ENCODE data around the gene ZMYND11.

Gene ZMYND11

DNA sequence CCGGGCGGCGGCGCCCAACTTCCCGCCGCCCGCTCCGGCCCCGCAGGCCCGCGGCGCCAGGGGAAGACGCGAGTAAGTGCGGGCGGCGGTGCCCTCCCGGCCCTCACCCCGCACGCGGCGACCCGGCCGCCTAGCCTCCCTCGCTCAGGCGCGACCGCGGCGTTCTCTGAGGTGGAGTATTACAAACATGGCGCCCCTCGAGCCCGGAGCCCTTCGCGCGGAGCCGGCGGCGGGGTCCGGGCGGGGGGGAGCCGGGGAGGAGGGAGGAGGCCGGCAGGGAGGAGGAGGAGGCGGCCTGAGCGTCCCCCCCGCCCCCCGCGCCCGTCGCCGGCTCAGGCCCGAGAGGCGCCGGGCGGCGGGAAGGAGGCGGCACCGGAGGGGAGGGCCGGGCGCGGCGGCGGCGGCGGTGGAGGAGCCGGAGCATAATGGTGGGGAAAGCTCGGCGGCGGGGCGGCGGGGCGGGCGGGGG lies at the start of gene ZMYND11:
ZMYND11 (plus strand) TSS at position 324 of the 469 bp plus-strand sequence. CDS start 44,558 bp downstream, outside the sequence.
- H3K4me3 ChIP-seq (ENCODE audit: low read depth, low read length), result peak within 1 kb of the TSS; percentile 52
- TF ChIP-seq, protein P1, sequence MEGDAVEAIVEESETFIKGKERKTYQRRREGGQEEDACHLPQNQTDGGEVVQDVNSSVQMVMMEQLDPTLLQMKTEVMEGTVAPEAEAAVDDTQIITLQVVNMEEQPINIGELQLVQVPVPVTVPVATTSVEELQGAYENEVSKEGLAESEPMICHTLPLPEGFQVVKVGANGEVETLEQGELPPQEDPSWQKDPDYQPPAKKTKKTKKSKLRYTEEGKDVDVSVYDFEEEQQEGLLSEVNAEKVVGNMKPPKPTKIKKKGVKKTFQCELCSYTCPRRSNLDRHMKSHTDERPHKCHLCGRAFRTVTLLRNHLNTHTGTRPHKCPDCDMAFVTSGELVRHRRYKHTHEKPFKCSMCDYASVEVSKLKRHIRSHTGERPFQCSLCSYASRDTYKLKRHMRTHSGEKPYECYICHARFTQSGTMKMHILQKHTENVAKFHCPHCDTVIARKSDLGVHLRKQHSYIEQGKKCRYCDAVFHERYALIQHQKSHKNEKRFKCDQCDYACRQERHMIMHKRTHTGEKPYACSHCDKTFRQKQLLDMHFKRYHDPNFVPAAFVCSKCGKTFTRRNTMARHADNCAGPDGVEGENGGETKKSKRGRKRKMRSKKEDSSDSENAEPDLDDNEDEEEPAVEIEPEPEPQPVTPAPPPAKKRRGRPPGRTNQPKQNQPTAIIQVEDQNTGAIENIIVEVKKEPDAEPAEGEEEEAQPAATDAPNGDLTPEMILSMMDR (IDR thresholded peaks at IDR 0.05; ENCODE audit: low read depth, low read length), result no peak
- in situ Hi-C loops (cut with HindIII; ENCODE audit: low sequenced_read_pairs), result no loop called here
- DNase-seq (ENCODE audit: low read depth, low spot score), result peak; percentile 71

DNA sequence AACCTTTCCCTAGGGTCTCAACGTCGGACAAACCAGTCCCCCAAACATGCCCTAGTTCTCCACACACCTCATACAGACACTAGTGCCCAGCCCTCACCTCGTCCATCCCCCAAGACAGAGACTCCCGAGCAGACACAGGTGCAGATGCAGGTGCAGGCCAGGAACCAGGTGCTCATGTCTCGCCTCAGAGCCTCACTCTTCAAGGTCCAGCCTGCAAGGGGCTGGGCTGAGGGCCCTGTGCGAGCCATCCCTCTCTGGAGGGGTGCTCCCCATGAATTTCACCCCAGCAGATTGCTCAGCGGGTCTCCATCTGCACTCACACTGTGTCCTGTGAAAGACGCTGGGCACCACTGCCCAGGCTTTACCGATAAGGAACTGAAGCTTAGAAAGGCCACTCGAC lies 49.2 kb upstream of the ZMYND11 start:
- TF ChIP-seq, protein P1 (IDR thresholded peaks at IDR 0.05; ENCODE audit: low read depth, low read length), result no peak
- DNase-seq (ENCODE audit: low read depth, low spot score), result no peak
- no peak overlapping the region for H3K4me3 ChIP-seq (ENCODE audit: low read depth, low read length)
- in situ Hi-C loops (cut with HindIII; ENCODE audit: low sequenced_read_pairs), result no loop called here

DNA sequence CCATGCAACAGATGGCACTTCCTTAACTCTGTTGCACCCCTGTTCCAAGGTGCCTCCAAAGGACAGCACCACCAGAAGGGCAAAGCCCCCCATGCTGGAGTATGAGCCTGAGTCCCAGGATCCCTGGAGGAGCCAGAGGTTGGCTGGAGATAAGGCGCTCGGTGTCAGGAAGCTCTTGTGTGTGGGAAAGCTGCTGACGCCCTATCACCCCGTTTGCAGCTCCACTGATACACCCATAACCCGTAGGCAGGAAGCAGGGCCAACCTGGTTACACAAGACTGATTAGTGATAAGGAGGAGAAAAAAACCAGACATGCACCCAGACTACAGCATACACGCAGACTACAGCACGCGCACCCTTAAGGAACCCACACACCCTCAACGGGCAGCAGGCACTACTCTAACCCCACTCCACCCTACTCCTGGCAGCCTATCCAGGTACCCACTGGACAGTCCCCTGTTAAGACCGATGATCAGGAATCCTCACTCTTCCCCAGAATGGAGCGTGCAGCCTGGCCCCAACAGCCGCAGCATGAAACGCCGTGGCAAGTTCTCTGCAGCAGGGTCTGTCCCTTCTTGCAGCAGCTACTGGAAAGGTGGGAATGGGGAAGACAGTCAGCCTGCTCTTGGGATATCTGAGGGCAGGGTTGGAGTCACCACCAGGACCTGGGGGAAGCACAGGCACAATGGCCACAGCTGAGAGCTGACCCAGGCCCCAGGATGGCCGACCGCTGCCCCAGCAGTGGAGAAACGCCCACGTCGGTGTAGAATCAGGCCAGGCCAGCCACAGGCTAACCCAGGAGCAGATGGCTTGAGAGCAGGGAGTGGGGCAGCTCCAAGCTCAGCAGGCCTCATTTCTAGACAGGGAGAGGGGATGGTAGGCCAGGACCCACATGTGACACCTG lies 47.8 kb upstream of the ZMYND11 start:
- in situ Hi-C loops (cut with HindIII; ENCODE audit: low sequenced_read_pairs), result no loop called here
- no peak for DNase-seq (ENCODE audit: low read depth, low spot score)
- TF ChIP-seq, protein P1 (IDR thresholded peaks at IDR 0.05; ENCODE audit: low read depth, low read length), result no peak
- H3K4me3 ChIP-seq (ENCODE audit: low read depth, low read length), result no peak overlapping the region

DNA sequence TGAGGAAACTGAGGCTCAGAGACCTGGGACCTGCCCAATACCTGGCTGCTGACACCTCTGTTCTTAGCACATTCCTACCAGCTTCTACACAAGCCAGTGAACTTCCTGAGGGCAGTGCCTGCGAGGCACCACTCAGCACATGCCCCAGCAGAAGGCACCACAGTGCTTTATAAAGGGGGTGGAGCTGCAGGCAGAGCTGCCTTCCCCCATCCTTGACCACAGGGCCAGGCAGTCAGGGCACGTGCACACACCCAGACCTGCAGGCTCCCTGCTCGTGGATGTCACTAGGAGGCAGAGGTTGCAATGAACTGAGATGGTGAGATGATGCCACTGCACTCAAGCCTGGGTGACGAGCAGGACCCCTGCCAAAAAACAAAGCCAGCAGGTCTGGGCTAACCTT lies 47.0 kb upstream of the ZMYND11 start:
- in situ Hi-C loops (cut with HindIII; ENCODE audit: low sequenced_read_pairs), result no loop called here
- H3K4me3 ChIP-seq (ENCODE audit: low read depth, low read length), result no peak overlapping the region
- DNase-seq (ENCODE audit: low read depth, low spot score), result no peak
- TF ChIP-seq, protein P1 (IDR thresholded peaks at IDR 0.05; ENCODE audit: low read depth, low read length), result no peak

DNA sequence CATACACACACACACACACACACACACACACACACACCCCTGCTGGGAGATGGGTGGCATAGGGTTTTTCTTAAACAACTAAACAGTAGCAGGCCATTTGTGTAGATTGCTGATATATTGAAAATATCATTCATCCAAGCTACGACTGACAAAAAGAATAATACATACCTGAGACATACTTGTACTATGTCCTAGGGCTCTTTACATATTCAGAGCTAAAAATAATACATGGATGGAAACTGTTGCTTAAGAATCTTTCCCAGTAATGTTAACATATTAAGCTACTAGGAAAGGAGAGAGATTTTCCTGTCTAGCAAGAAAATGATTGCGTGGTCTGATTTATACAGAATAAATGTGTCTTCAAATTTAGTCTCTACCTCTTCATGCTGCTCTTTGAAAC lies 46.0 kb upstream of the ZMYND11 start:
- TF ChIP-seq, protein P1 (IDR thresholded peaks at IDR 0.05; ENCODE audit: low read depth, low read length), result no peak
- DNase-seq (ENCODE audit: low read depth, low spot score), result no peak
- in situ Hi-C loops (cut with HindIII; ENCODE audit: low sequenced_read_pairs), result no loop called here
- no peak overlapping the region for H3K4me3 ChIP-seq (ENCODE audit: low read depth, low read length)

DNA sequence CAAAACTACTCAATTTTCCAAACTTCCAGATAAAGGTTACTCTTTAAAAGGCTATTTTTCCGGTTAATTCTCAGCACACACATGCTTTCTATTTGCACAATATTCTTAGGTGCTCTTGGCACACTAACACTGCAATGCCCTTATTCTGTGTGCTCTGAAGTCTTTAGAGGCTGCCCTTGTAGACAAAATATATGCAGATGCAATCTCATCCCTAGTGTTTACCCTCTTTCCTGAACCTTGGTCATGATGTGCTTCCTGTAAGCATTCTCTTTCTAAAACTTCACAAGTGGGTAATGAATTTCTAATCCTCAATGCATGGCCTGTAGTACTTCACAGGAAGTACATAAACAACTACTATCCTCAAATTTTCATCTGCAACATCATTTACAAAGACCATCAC lies 45.1 kb upstream of the ZMYND11 start:
- TF ChIP-seq, protein P1 (IDR thresholded peaks at IDR 0.05; ENCODE audit: low read depth, low read length), result no peak
- H3K4me3 ChIP-seq (ENCODE audit: low read depth, low read length), result no peak overlapping the region
- in situ Hi-C loops (cut with HindIII; ENCODE audit: low sequenced_read_pairs), result no loop called here
- no peak for DNase-seq (ENCODE audit: low read depth, low spot score)

Measured in astrocyte of the spinal cord (primary cell).